ENCODE measurements around the gene UBE2L6.

The UBE2L6 gene

DNA sequence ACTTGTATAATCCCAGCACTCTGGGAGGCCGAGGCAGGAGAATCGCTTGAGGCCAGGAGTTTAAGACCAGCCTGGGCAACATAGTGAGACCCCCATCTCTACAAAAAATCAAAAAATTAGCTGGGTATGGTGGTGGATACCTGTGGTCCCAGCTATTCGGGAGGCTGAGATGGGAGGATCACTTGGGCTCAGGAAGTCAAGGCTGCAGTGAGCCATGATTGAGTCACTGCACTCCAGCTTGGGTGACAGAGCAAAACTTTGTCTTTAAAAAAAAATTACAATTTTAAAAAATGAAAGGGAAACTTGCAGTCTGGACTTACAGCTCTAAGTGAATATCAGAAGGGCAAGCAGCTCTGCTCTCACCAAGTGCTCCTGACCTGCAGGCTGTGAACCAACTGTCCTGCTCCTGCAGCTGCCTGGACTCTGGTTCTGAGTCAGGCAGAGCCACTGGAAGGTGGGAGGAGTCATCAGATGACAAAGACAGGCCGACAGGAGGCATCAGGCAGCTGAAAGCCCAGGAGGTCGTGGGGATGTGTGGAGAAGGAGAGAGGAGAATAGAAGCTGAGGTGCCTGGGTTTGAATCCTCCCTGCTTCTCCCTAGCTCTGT, 20.5 kb downstream of the UBE2L6 start:
- DNase-seq (ENCODE audit: low read depth, low spot score) = peak; percentile 20
- H3K4me3 ChIP-seq (ENCODE audit: low read depth, low read length) = no peak overlapping the region
- TF ChIP-seq, protein P1, sequence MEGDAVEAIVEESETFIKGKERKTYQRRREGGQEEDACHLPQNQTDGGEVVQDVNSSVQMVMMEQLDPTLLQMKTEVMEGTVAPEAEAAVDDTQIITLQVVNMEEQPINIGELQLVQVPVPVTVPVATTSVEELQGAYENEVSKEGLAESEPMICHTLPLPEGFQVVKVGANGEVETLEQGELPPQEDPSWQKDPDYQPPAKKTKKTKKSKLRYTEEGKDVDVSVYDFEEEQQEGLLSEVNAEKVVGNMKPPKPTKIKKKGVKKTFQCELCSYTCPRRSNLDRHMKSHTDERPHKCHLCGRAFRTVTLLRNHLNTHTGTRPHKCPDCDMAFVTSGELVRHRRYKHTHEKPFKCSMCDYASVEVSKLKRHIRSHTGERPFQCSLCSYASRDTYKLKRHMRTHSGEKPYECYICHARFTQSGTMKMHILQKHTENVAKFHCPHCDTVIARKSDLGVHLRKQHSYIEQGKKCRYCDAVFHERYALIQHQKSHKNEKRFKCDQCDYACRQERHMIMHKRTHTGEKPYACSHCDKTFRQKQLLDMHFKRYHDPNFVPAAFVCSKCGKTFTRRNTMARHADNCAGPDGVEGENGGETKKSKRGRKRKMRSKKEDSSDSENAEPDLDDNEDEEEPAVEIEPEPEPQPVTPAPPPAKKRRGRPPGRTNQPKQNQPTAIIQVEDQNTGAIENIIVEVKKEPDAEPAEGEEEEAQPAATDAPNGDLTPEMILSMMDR (IDR thresholded peaks at IDR 0.05; ENCODE audit: low read depth, low read length) = peak; percentile 19
- in situ Hi-C loops (cut with HindIII; ENCODE audit: low sequenced_read_pairs) = no loop called here

DNA sequence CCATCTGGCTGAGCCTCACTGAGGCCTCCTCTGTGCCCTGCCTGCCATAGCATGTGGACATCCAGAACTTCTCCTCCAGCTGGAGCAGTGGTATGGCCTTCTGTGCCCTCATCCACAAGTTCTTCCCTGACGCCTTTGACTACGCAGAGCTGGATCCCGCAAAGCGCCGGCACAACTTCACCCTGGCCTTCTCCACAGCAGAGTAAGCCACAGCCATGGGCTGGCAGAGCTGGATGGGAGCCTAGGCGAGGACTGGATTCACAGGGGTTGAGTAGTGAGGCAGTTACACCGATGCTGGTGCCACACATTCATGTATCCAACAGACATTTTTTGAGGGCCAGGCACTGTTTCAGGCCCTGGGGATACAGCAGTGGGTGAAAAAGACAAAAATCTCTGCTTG, 21.0 kb downstream of the UBE2L6 start:
- no peak for DNase-seq (ENCODE audit: low read depth, low spot score)
- TF ChIP-seq, protein P1 (IDR thresholded peaks at IDR 0.05; ENCODE audit: low read depth, low read length) = no peak
- in situ Hi-C loops (cut with HindIII; ENCODE audit: low sequenced_read_pairs) = no loop called here
- no peak overlapping the region for H3K4me3 ChIP-seq (ENCODE audit: low read depth, low read length)

DNA sequence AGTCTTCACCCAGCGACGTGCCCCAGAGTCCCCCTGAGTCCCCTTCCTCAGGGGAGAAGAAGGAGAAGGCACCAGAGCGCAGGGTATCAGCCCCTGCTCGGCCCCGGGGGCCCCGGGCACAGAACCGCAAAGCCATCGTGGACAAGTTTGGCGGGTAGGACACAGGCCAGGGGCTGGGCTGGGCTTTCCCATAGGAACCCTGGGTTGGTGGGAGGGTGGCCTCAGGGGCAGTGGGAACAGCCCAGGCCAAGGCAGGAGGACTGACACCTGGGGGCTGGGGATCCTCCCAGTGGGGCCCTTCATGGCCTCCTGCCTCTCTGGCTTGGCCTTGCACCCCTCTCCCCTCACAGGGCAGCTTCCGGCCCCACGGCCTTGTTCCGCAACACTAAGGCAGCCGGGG, 21.6 kb downstream of the UBE2L6 start:
- in situ Hi-C loops (cut with HindIII; ENCODE audit: low sequenced_read_pairs) = no loop called here
- TF ChIP-seq, protein P1 (IDR thresholded peaks at IDR 0.05; ENCODE audit: low read depth, low read length) = no peak
- DNase-seq (ENCODE audit: low read depth, low spot score) = no peak
- no peak overlapping the region for H3K4me3 ChIP-seq (ENCODE audit: low read depth, low read length)

GRCh38 chr11:57544566-57544965, 22.9 kb downstream of the UBE2L6 start:
- in situ Hi-C loops (cut with HindIII; ENCODE audit: low sequenced_read_pairs) = no loop called here

GRCh38 chr11:57543593-57543992, 23.9 kb downstream of the UBE2L6 start:
- TF ChIP-seq, protein P1 (IDR thresholded peaks at IDR 0.05; ENCODE audit: low read depth, low read length) = no peak
- in situ Hi-C loops (cut with HindIII; ENCODE audit: low sequenced_read_pairs) = no loop called here
- no peak overlapping the region for H3K4me3 ChIP-seq (ENCODE audit: low read depth, low read length)
- no peak for DNase-seq (ENCODE audit: low read depth, low spot score)

More at GRCh38 chr11:57544566-57544965, 22.9 kb downstream of the UBE2L6 start:
- DNase-seq (ENCODE audit: low read depth, low spot score) = no peak
- no peak overlapping the region for H3K4me3 ChIP-seq (ENCODE audit: low read depth, low read length)
- TF ChIP-seq, protein P1 (IDR thresholded peaks at IDR 0.05; ENCODE audit: low read depth, low read length) = no peak

- in situ Hi-C loops (cut with HindIII; ENCODE audit: low sequenced_read_pairs) = no loop called here
- TF ChIP-seq, protein P1 (IDR thresholded peaks at IDR 0.05; ENCODE audit: low read depth, low read length) = no peak
- DNase-seq (ENCODE audit: low read depth, low spot score) = no peak
- no peak overlapping the region for H3K4me3 ChIP-seq (ENCODE audit: low read depth, low read length)
Observed at GRCh38 chr11:57542582-57542981, 24.9 kb downstream of the UBE2L6 start.
